GM18868 (cell line): ENCODE measurements around the gene NFYA.
A peak's percentile ranks its signal among the peaks of the same experiment; 100 is the strongest.

Experiments used
- ATAC-seq: cut with Tn5 transposase; IDR thresholded peaks from one replicate; pipeline ENCODE4 v1.9.1; 2021; ENCODE audit warnings: mild to moderate bottlenecking, moderate library complexity; ENCODE audit not compliant: unreplicated experiment

Gene NFYA

DNA sequence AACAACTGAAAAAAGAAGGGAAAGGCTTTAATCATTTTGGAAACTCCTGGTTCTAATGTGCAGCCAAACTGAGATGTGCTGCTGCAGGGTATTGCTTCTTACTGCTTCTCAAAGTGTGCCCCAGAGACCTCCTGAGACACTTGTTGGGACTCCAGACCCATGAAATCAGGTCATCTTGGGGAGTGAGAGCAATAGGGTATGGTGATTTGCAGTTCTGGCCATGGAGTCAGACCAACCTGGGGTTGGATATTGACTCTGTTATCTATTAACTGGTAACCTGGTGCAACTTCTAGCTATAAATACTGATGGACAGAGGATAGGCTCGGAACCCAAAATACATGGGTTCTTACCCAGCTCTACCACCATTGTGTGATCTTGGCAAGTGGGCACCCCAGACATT is 26.7 kb upstream of the NFYA start:
- ATAC-seq, result no peak

DNA sequence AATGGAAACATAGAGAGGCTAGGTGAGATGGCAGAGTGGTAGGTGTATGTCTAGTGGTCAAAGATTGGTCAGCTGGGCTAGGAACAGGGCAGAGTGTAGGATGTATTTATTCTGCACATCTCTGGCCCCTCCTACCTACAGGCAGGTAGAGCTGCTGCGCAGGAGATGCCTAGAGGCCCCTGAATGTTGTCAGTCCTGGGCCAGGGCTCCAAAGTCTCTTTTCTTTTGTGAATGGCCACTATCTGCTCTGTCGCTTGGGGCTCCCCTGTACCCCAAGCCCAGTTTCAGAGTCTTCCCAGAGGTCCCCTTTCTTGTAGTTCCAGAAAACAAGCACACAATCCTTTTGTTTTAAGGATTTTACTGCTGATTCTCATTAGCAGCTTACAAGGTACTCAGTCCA is 25.5 kb upstream of the NFYA start:
- ATAC-seq, result no peak

DNA sequence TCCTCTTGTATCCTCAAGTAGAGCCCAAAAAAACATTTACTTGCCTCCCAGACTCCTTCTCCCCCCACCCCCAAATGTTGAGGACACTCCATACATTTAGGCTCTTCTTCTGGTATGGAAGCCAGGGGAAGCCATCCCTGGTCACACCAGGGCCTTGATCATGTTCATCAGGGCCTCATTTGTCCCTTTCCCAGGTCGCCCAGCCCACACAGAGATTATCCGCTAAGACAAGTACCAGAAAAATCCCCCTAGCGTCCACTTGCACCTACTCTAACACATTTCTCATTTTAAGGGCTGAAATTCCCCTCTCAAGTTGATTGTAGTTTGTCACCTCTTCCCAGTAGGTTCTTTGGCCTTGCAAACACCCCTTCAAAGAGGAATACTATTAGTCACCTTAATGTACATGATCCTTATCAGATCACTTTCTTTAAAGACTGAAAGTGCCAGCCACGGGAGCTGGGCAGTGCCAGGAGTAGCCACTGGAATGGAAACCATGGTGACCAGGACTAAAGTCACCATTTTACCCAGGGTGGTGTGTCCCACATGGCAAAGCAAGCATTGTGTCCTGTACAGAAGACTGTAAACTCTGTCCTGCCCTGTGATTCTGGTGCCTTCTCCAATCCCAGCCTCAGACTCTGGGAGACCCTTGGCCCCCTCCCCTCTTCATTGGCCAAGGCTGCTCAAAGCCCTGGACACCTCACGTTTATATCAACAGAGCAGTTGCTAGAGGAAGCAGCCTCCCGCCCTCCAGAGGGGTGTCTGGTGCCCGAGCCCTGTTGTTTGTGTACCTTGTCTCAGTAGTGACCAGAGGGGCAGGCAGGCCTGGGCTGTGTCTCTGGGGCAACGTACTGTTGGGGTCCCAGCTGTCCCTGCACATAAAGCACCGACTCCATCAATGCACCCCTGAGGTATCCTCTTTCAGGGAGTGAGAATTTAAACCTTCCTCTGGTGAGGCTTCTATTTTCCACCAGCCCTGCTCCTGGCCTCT is 24.7 kb upstream of the NFYA start:
- ATAC-seq, result no peak

DNA sequence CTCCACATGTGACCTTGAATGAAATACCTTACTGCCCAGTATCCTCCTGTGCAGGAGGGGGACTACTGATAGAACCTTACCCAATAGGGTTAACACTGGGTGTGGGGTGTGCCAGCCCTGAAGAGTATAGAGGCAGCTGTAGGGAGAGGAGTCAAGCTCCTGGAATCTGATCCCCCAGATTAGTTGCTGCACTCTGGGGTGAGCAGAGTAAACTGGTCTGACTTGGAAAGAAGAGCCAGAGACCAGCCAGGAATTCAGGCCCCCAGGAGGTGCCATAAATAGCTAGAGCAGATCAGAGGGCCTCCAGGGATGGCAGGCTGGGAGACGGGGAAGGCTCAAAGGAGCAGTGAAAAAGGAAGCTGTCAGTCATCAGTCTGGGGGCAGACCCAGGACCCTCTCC is 23.3 kb upstream of the NFYA start:
- no peak for ATAC-seq

DNA sequence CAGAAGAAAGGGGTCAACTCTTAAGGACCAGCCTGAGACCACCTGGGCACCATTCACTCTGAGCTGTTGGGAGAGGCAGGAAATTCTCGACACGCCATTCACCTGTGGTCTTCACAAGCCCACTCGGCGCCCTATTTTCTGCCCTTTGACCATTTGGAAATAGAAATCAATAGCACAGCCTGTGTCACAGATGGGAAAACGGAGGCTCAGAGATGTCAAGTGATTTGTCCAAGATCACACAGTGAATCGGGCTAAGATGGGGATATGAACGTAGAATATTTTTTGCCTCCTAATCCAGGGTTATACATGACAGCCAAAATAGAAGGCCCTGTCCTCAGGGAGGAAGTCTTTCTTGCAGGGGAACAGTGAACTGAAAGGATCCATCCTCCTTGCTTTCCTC is 22.8 kb upstream of the NFYA start:
- ATAC-seq, result no peak

DNA sequence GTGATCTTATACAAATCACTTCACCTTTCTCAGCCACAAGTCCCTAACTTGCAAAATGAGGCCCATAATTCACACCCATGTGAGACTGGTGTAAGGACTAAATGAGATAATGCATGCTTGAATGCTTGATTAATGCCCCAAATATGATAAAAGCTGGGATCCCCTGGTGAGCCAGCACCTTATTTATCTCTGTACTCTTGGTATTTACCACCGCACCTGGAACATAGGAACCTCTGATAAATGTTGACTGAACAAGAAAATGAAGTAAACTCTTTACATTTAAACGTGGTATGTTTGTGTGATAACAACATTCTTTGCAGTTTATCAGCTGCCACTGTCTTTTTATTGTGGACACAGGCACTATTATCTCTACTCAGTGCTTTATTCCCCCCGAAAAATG is 22.2 kb upstream of the NFYA start:
- ATAC-seq, result no peak

DNA sequence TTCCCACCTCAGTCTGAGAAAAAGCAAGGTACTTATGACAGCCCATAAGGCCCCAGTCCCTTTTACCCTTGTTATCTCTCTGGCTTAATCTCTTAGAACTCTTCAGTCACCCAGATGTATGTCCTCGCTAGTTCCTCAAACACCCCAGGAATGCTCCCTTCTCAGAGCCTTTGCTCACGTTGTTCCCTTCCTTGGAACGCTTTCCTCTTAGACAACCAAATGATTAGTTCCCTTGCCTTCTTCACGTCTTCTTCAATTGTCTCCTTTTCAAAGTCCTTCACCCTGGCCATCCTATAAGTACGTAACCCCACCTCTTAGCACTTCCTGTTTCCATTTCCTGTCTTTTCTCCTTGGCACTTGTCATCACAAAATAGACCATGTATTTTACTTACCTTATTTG is 20.9 kb upstream of the NFYA start:
- ATAC-seq, result no peak

DNA sequence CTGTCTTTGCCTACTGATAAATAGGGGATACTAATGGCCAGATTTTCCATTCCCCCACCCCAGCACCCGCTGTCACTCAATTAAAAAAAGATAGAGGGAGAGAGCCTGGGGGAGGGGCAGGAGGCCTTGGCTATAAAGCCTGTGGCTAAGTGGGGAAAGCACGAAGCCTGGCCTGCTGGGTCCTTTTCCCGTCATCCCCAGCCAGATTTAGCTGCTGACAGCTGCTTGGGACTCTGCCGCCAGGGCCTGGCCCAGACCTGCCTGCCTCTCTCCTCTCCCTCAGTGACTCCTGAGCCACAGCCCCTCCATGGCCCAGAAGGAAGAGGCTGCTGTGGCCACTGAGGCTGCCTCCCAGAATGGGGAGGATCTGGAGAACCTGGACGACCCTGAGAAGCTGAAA is 19.7 kb upstream of the NFYA start, which contains the start of gene APOBEC2:
Gene APOBEC2, plus strand, starts transcription at position 162 of the 400 bp plus-strand sequence. Its CDS starts 146 bp downstream, at position 308.
- ATAC-seq, result no peak

DNA sequence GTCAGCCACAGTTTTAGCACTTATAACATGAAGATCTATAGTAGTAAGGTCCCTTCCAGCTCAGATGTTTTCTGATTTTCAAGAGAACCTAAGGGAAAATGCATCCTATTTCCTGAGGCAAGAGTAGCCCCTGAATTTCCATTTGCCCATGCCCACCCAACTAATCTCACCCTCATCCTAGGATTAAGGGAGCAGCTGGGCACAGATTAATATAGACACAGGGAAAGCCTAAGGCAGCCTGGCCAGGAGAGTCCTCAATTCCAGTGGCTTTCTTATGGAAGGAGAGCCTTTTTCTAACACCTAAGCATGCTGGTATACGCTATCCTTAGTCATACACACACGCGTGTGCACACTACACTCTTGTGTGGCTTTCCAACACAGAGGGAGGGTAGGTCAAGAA is 18.3 kb upstream of the NFYA start:
- no peak for ATAC-seq

DNA sequence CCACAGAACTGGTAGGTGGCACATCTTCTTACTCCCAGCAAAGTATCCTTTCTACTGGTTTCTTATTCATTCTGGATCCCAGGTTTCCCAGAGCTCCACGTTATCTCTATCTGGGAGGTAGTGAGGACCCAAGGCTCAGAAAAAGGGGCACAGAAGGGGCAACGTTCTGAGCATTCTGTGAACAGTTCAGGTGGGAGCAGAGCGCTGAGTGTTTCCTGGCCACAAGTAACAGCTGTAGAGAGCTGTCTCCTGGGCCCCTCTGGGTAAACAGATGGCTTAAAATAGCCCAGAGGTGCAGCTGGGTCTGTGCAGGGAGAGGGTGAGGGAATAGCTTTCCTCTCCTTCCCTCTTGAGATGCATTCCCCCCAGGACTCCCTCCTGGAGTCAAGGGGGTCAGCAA is 17.6 kb upstream of the NFYA start:
- ATAC-seq, result no peak

DNA sequence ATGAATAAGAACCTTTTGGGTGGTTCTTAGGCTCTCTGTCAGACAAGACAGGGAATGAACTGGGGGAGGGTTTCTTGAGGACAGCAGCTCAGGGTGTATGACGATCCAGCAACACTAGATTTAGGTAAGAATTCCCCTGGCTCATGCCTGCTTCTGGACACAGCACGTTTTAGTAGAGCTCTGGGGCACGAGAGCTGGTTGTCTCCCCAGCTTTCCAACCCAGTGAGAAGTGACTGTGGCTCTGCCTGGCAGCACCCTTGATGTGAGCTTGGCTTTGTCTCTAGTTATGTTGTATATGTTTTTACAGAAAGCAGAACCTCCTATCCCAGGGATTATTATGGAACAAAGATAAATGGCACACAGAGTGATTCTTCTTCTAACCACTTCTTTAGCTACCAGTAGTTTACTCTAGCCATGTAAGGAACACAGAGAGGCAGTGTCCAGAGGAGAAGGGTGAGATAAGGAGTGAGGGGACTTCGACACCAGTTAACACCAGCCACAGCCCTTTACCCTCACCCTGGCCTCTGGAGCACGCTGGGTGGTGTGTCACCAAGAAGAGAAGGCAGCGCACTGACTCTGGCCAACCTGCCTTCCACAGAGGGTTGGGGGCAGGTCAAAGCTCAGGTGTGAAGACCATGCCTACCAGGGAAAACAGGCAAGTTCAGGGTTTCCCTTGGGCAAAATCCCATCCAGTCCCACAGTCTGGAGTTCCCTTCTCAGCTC is 15.8 kb upstream of the NFYA start:
- ATAC-seq, result no peak

DNA sequence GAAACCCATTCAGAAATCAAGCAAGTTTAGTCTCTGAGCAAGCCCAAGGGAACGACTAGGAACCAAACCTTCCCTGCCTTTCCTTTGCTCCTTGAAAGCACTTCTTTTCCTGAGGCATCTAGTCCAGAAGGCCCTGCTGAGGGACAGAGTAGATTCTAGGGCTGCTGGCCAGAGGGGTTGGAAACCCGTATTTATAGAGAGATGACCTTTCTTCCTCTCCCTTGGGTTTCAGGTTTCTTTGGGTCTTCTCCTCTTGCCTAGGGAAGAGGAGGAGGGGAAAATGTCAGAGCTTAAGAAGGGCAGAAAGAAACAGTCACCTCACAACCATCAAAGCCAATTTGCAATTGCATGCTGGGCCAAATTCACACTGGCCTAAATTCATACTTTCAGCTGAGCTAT is 14.0 kb upstream of the NFYA start:
- ATAC-seq, result no peak

DNA sequence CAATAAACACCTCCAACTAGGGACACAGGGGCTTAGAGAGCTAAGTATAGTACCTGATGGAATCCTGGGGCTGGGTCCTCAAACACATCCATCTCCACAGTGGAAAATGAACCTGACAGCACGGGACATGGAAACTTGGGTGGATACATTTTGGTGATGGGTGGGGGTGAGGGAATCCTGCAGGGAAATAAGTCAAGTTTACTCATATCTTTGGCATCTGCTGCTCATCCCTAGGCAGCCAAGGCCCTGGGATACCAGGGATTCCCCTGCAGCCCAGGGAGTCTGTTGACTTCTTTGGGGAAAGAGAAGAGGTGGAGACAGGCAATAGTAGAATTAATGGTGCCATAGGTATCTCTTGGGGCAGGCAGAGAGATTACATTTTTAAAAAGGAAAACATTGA is 13.2 kb upstream of the NFYA start:
- ATAC-seq, result no peak

DNA sequence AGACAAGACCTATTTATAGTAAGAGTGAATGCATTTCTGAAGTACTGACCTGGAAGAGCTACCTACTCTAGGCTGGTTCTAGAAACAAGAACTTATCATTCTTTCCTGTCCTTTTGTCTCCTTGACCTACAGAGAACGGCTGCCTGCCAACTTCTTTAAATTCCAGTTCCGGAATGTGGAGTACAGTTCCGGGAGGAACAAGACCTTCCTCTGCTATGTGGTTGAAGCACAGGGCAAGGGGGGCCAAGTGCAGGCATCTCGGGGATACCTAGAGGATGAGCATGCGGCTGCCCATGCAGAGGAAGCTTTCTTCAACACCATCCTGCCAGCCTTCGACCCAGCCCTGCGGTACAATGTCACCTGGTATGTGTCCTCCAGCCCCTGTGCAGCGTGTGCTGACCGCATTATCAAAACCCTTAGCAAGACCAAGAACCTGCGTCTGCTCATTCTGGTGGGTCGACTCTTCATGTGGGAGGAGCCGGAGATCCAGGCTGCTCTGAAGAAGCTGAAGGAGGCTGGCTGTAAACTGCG is 11.5 kb upstream of the NFYA start:
- no peak for ATAC-seq

DNA sequence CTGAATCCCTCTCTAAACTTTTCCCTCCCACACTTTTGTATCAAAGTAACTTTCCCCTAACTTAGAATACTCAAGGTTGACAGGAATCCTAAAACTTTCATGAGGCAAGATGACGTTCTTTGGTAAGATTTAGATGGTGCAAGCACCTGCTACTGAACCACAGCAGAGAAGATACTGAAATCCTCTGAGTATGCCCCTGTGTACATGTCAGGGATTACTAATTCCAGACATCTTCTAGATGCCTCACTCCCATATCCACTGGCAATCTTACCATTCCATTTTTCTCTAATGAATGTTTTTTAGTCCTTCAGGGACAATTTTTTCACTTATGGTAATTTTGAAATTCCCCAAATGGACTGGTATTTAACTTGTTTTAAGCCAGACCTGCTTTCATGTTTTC is 10.7 kb upstream of the NFYA start:
- ATAC-seq, result no peak

DNA sequence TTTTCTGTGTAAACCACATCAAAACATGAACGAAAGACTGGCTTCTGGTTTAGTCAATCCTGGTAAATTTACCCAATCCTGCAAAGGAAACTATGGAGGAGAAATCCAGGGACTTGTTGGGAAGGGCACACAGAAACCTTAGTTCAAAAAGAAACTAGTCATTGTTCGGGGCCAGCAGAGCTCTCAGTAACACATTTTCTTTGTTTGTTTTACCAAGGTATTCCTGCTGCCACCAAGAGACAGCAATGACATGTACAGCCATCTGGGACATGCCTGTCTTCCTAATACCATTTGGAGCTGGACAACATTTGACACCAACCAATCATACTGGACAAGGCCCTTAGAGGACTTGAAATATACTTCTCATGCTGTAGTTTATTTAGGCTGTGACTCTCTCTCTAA is 8.9 kb upstream of the NFYA start:
- ATAC-seq, result no peak

DNA sequence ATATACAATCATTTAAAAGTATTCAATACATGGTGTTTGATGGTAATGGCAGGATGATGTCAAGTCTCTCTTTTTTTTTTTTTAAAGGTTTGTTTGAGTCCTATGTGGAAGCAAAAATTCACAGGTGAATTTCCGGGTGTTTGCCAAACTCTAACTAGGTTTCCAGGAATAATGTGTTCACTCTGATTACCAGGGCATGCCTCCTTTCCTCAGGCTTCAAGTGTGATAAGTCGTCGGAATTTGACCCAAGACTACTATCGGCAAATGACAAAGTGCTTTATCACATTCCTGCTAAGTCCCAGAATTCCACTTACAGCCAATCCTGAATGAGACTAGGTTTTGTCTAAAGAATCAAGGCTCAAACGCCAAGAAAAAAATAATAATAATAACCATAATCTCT is 7.9 kb upstream of the NFYA start:
- ATAC-seq, result no peak

DNA sequence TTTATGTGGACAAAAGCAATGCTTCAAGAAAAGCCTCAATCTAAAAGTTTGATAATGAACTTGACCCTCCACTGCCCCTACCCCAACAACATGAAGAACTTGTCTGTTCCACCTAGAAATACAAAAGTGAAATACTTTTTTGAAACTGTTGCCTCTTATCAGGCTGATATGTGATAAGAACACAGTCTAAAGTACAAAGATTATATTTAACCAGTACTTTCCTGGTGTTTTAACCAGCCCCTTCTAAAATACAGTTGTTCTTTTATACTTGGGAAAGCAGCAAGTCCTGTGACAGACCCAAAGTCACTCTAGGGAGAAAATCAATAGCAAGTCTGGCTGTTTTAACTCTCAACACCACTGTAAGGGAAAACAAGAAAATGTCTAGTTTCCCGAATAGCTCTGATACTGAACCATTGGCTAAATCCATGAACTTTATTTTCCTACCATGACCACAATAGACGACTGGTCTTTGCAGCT is 7.2 kb upstream of the NFYA start:
- ATAC-seq, result no peak

DNA sequence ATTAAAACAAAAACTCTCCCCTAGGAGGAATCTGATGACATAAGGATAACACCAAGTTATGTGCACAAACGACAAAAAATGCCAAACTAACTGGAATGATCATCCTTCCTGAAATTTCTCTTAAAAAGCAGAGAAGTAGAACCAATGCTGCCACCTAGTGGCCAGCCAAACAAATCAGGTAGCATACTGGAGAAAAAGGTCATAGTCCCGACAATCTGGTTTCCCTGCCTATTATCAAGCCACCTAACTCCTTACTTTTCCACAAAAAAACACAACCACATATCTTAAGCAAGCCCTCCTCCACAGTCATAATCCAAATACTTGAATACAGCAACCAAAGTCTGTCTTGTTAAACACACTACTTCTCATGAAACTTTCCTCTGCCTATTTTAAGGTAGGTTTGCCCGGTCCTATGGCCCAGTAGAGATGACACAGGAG is 5.9 kb upstream of the NFYA start:
- ATAC-seq, result no peak

DNA sequence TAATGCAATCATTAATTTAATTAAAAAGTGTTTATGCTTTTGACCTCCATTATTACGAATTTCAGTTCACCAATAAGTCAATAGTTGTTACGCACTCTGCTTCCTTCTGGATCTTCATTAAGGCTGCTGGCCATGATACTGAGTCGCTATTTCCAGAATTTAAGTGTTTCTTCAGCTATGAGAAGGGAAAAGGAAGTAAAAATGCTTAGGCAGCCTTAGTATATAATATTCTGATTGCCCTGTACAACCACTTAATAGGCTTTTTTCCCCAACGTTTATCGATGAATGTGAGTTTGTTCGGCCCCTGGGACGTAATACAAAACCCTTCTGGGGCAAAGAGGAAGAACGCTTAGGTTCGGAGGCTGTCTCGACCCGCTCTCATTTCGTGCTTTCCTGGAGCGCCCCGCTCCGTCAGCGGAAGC is 1.3 kb upstream of the NFYA start:
- no peak for ATAC-seq

DNA sequence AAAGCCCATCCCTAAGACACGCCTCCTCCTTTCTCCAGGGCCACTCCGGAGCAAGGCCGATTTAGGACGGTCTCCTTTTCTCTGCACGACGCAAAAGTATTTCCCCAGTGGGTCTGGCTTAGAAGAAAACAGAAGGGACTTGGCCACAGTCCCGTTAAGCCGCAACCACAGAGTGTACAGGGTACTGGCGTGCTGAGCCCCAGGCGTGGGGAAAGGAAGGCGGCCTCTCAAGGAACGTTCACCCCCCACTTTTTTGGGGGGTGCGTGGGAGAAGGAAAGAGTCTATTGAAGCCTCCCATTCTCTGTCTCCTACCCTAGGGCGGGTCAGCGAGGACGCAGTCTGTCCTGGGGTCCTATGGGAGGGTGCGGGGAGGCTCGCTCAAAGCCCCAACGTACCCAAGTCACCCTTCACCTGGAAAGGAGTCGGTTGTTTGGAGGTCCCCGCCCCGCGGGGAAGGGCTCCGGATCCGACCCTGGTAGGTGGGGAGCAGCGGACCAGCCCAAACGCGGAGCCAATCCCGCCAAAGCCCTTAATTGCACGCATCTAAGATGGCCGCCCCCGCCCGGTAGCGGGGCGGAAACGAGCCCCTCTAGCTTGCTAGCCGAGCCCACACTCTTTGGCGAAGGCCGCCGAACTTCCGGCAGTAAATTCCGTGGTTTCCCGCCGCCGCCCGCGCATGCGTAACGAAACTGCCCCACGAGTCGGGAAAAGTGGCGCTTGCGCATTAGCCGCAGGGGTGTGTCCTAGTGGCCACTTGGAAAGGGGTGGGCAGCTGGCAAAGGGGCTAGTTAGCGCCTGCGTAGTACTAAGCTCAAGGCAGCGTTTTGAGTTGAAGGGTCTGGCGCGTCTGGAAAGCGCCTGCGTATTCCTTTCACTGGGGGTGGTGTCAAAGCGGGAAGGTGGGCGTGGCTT is 595 bp upstream of the NFYA start, which contains the start of gene OARD1:
Gene OARD1, minus strand, starts transcription at position 434 of the 913 bp plus-strand sequence. CDS start 722 bp downstream, outside the sequence.
- ATAC-seq, result peak; percentile 63
